ENCODE results near the gene ERP27.

The ERP27 gene

GRCh38 chr12:14868916-14869506 is 69.3 kb downstream of the ERP27 start:
- Histone ChIP-seq H2AFZ (ENCODE audit: low read length) (no peak overlapping the region), H3K79me2 (ENCODE audit: insufficient read depth, low read length) (no peaks in the 10 kb centered on the region), H3K36me3 (ENCODE audit: insufficient read depth, low read length) (no peaks in the 10 kb centered on the region; the same call in 1 of the 2 replicates), H3K4me2 (ENCODE audit: low read length) (no peak overlapping the region), H4K20me1 (ENCODE audit: insufficient read depth, low read length) (no peaks in the 10 kb centered on the region), H3K4me3 (ENCODE audit: low read depth, low read length, poor library complexity, severe bottlenecking) (no peak overlapping the region), H3K27me3 (ENCODE audit: insufficient read depth, low read length) (no peaks in the 10 kb centered on the region), H3K9me2 (ENCODE audit: low read depth, low read length) (no peaks in the 10 kb centered on the region), H3K9me3 (ENCODE audit: low read length) (no peaks in the 10 kb centered on the region), H3K27ac (ENCODE audit: low read depth, low read length, poor library complexity, severe bottlenecking) (no peak overlapping the region), H3K4me1 (ENCODE audit: insufficient read depth, low read length, severe bottlenecking) (peaks cover 4% of the 10 kb centered on the region), H3K9ac (ENCODE audit: low read length) (no peak overlapping the region), H3F3A (ENCODE audit: insufficient read depth, low read length) (no peaks in the 10 kb centered on the region)
- TF ChIP-seq CTCF (IDR thresholded peaks at IDR 0.05; ENCODE audit: low read length), result no peak

Measured in OCI-LY1 (cell line).